ENCODE measurements around the gene APOL2.

Gene APOL2

DNA sequence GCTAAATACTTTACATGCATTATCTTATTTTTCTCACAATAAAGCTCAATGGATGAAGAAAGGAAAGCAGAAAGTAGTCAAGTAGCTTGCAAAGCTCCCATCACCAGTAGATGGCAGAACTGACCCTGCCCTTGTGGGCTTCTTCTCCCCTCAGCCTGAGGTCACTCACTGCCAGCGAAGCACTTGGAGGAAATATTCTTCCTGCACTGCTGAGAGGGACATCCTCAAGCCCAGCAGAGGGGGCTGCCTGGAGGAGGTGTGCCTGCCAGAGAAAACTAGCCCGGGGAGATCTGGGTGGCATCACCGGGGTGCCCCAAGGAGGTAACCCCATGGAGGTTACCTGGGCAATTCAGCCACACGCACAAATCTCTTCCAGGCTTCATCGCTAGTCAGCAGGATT is 44.4 kb downstream of the APOL2 start:
- no peak overlapping the region for H4K91ac ChIP-seq (ENCODE audit: low read length)
- H4K8ac ChIP-seq (ENCODE audit: low read length): no peak overlapping the region
- no peak overlapping the region for H3K9ac ChIP-seq (ENCODE audit: low read length)
- H2BK120ac ChIP-seq (ENCODE audit: low read depth, low read length): no peak overlapping the region
- H3K4me3 ChIP-seq (ENCODE audit: insufficient read depth in 1 of 2, low read depth in 1 of 2, low read length in 2 of 2): no peak overlapping the region
- DNase-seq: peak; percentile 80
- no peak overlapping the region for H2BK15ac ChIP-seq (ENCODE audit: low read depth, poor library complexity, severe bottlenecking)
- no peak overlapping the region for H3K23ac ChIP-seq (ENCODE audit: low read length in 2 of 2)
- H2BK12ac ChIP-seq (ENCODE audit: low read length in 2 of 2): no peak overlapping the region
- no peak overlapping the region for H2AK5ac ChIP-seq (ENCODE audit: low read length, severe bottlenecking)
- H3K4ac ChIP-seq (ENCODE audit: low read depth in 1 of 2, low read length in 2 of 2): no peak overlapping the region
- H3K4me1 ChIP-seq (ENCODE audit: control insufficient read depth, insufficient read depth, low read depth, low read length): peaks cover 13% of the 10 kb centered on the region
- no peak overlapping the region for H2BK5ac ChIP-seq (ENCODE audit: low read depth, low read length, poor library complexity, severe bottlenecking)
- H3K27me3 ChIP-seq (ENCODE audit: control insufficient read depth in 1 of 2, insufficient read depth in 1 of 2, low read length in 2 of 2): peaks cover 0 to 4% of the 10 kb centered on the region in 2 experiments
- no peak overlapping the region for H3K18ac ChIP-seq (ENCODE audit: low read depth in 1 of 2, low read length in 2 of 2)
- no peak overlapping the region for H3K4me2 ChIP-seq (ENCODE audit: low read length, poor library complexity, severe bottlenecking)
- H2AFZ ChIP-seq (ENCODE audit: low read depth, low read length): no peak overlapping the region
- H3K14ac ChIP-seq (ENCODE audit: low read length in 2 of 2): no peak overlapping the region
- no peaks in the 10 kb centered on the region for H3K9me3 ChIP-seq (ENCODE audit: control insufficient read depth, low read length)
- 59% methylated on average over 5 of the region's 5 CpGs for WGBS
- no peaks in the 10 kb centered on the region for H3K36me3 ChIP-seq (ENCODE audit: control insufficient read depth in 1 of 2, insufficient read depth in 2 of 2, low read depth in 1 of 2, low read length in 2 of 2)
- H3K79me1 ChIP-seq (replicated peaks; ENCODE audit: low read length, poor library complexity, severe bottlenecking): no peaks in the 10 kb centered on the region
- H3K27ac ChIP-seq (ENCODE audit: low read length, poor library complexity, severe bottlenecking): no peak overlapping the region

DNA sequence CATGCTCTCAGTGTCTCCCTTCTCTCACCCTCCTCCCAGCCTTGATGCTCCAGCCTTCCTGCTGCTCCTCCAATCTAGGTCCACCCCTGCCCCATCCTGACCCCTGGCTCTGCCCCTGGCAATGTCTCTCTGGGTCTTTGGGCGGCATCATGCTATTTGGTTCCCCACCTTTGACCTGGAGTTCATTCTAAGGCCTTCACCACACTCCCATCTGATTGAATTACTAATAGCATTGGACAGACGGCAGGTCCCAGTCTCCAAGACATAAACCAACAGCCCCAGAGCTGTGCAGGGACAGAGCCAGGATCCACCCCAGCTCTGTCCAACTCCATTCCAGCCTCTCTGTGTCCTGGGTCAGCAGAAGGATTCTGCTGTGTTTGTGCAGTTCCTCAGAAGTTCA is 44.9 kb downstream of the APOL2 start:
- Histone ChIP-seq H3K9ac (ENCODE audit: low read length) (no peak overlapping the region), H3K23ac (ENCODE audit: low read length in 2 of 2) (no peak overlapping the region), H4K91ac (ENCODE audit: low read length) (no peak overlapping the region), H2BK120ac (ENCODE audit: low read depth, low read length) (no peak overlapping the region), H3K18ac (ENCODE audit: low read depth in 1 of 2, low read length in 2 of 2) (no peak overlapping the region), H2BK15ac (ENCODE audit: low read depth, poor library complexity, severe bottlenecking) (no peak overlapping the region), H3K9me3 (ENCODE audit: control insufficient read depth, low read length) (no peaks in the 10 kb centered on the region), H3K4me1 (ENCODE audit: control insufficient read depth, insufficient read depth, low read depth, low read length) (peaks cover 13% of the 10 kb centered on the region), H3K27me3 (ENCODE audit: control insufficient read depth in 1 of 2, insufficient read depth in 1 of 2, low read length in 2 of 2) (peaks cover 0 to 9% of the 10 kb centered on the region in 2 experiments), H3K4me2 (ENCODE audit: low read length, poor library complexity, severe bottlenecking) (no peak overlapping the region), H3K4ac (ENCODE audit: low read depth in 1 of 2, low read length in 2 of 2) (no peak overlapping the region), H3K36me3 (ENCODE audit: control insufficient read depth in 1 of 2, insufficient read depth in 2 of 2, low read depth in 1 of 2, low read length in 2 of 2) (no peaks in the 10 kb centered on the region), H2AFZ (ENCODE audit: low read depth, low read length) (no peak overlapping the region), H3K79me1 (replicated peaks; ENCODE audit: low read length, poor library complexity, severe bottlenecking) (no peaks in the 10 kb centered on the region), H3K4me3 (ENCODE audit: insufficient read depth in 1 of 2, low read depth in 1 of 2, low read length in 2 of 2) (no peak overlapping the region), H3K27ac (ENCODE audit: low read length, poor library complexity, severe bottlenecking) (no peak overlapping the region), H3K14ac (ENCODE audit: low read length in 2 of 2) (no peak overlapping the region), H4K8ac (ENCODE audit: low read length) (no peak overlapping the region), H2AK5ac (ENCODE audit: low read length, severe bottlenecking) (no peak overlapping the region), H2BK5ac (ENCODE audit: low read depth, low read length, poor library complexity, severe bottlenecking) (no peak overlapping the region), H2BK12ac (ENCODE audit: low read length in 2 of 2) (no peak overlapping the region)
- no peak for DNase-seq
- 85% methylated on average over 2 of the region's 2 CpGs for WGBS

GRCh38 chr22:36193577-36193976 is 45.8 kb downstream of the APOL2 start:
- no peak overlapping the region for H2AFZ ChIP-seq (ENCODE audit: low read depth, low read length)
- H3K14ac ChIP-seq (ENCODE audit: low read length in 2 of 2): no peak overlapping the region
- peaks cover 13% of the 10 kb centered on the region for H3K4me1 ChIP-seq (ENCODE audit: control insufficient read depth, insufficient read depth, low read depth, low read length)
- no peaks in the 10 kb centered on the region for H3K79me1 ChIP-seq (replicated peaks; ENCODE audit: low read length, poor library complexity, severe bottlenecking)
- no peak overlapping the region for H3K9ac ChIP-seq (ENCODE audit: low read length)
- H2AK5ac ChIP-seq (ENCODE audit: low read length, severe bottlenecking): no peak overlapping the region
- no peak overlapping the region for H2BK120ac ChIP-seq (ENCODE audit: low read depth, low read length)
- no peaks in the 10 kb centered on the region for H3K36me3 ChIP-seq (ENCODE audit: control insufficient read depth in 1 of 2, insufficient read depth in 2 of 2, low read depth in 1 of 2, low read length in 2 of 2)
- no peak overlapping the region for H4K91ac ChIP-seq (ENCODE audit: low read length)
- no peak overlapping the region for H3K18ac ChIP-seq (ENCODE audit: low read depth in 1 of 2, low read length in 2 of 2)
- H4K8ac ChIP-seq (ENCODE audit: low read length): no peak overlapping the region
- H3K4me2 ChIP-seq (ENCODE audit: low read length, poor library complexity, severe bottlenecking): no peak overlapping the region
- peaks cover 0 to 16% of the 10 kb centered on the region in 2 experiments for H3K27me3 ChIP-seq (ENCODE audit: control insufficient read depth in 1 of 2, insufficient read depth in 1 of 2, low read length in 2 of 2)
- no peak overlapping the region for H3K4ac ChIP-seq (ENCODE audit: low read depth in 1 of 2, low read length in 2 of 2)
- WGBS: 46% methylated on average over 3 of the region's 3 CpGs
- DNase-seq: no peak
- H3K9me3 ChIP-seq (ENCODE audit: control insufficient read depth, low read length): no peaks in the 10 kb centered on the region
- no peak overlapping the region for H2BK15ac ChIP-seq (ENCODE audit: low read depth, poor library complexity, severe bottlenecking)
- no peak overlapping the region for H2BK12ac ChIP-seq (ENCODE audit: low read length in 2 of 2)
- H3K27ac ChIP-seq (ENCODE audit: low read length, poor library complexity, severe bottlenecking): no peak overlapping the region
- H3K4me3 ChIP-seq (ENCODE audit: insufficient read depth in 1 of 2, low read depth in 1 of 2, low read length in 2 of 2): no peak overlapping the region
- H3K23ac ChIP-seq (ENCODE audit: low read length in 2 of 2): no peak overlapping the region
- no peak overlapping the region for H2BK5ac ChIP-seq (ENCODE audit: low read depth, low read length, poor library complexity, severe bottlenecking)

DNA sequence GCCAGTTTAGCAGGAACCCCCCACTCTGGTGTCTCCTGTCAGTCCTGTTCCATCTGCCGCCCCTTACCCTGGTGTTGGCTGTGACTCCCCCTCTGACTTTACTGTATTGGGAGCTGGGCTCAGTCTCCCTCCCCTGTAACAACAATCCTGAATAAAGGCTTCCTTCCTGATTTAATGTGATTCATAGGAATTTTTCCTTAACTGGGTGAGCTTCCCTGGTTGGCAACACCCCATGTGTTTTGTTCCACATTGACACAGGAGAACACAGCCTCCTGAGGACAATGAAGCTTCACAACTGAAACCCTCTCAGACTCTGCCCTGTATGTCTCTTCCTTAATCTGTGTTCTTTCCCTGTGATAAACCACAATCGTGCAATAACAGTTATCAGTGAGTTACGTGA is 46.2 kb downstream of the APOL2 start:
- Histone ChIP-seq H4K8ac (ENCODE audit: low read length) (no peak overlapping the region), H2BK12ac (ENCODE audit: low read length in 2 of 2) (no peak overlapping the region), H3K4me1 (ENCODE audit: control insufficient read depth, insufficient read depth, low read depth, low read length) (peaks cover 13% of the 10 kb centered on the region), H3K27me3 (ENCODE audit: control insufficient read depth in 1 of 2, insufficient read depth in 1 of 2, low read length in 2 of 2) (peaks cover 0 to 20% of the 10 kb centered on the region in 2 experiments), H2AFZ (ENCODE audit: low read depth, low read length) (no peak overlapping the region), H3K23ac (ENCODE audit: low read length in 2 of 2) (no peak overlapping the region), H3K4me3 (ENCODE audit: insufficient read depth in 1 of 2, low read depth in 1 of 2, low read length in 2 of 2) (no peak overlapping the region), H4K91ac (ENCODE audit: low read length) (no peak overlapping the region), H2BK15ac (ENCODE audit: low read depth, poor library complexity, severe bottlenecking) (no peak overlapping the region), H3K4me2 (ENCODE audit: low read length, poor library complexity, severe bottlenecking) (no peak overlapping the region), H3K4ac (ENCODE audit: low read depth in 1 of 2, low read length in 2 of 2) (no peak overlapping the region), H3K9ac (ENCODE audit: low read length) (no peak overlapping the region), H3K9me3 (ENCODE audit: control insufficient read depth, low read length) (no peaks in the 10 kb centered on the region), H2BK5ac (ENCODE audit: low read depth, low read length, poor library complexity, severe bottlenecking) (no peak overlapping the region), H3K18ac (ENCODE audit: low read depth in 1 of 2, low read length in 2 of 2) (no peak overlapping the region), H3K14ac (ENCODE audit: low read length in 2 of 2) (no peak overlapping the region), H3K27ac (ENCODE audit: low read length, poor library complexity, severe bottlenecking) (no peak overlapping the region), H2BK120ac (ENCODE audit: low read depth, low read length) (no peak overlapping the region), H2AK5ac (ENCODE audit: low read length, severe bottlenecking) (no peak overlapping the region), H3K79me1 (replicated peaks; ENCODE audit: low read length, poor library complexity, severe bottlenecking) (no peaks in the 10 kb centered on the region), H3K36me3 (ENCODE audit: control insufficient read depth in 1 of 2, insufficient read depth in 2 of 2, low read depth in 1 of 2, low read length in 2 of 2) (no peaks in the 10 kb centered on the region)
- no peak for DNase-seq
- 91% methylated on average over 3 of the region's 3 CpGs for WGBS

Measured in mesenchymal stem cell (in vitro differentiated cells and primary cell).